A549 (cell line): ENCODE data around the gene THAP4.

Experiments
- BHLHE40 ChIP-seq: IDR thresholded peaks from 2 replicates; pipeline ENCODE4 v1.6.1; 2012; ENCODE audit warnings: low read depth, low read length, inconsistent platforms
- CTCF ChIP-seq: fragments of >200 bp; sonication (Bioruptor Twin); formaldehyde crosslinking; IDR thresholded peaks from 3 replicates; pipeline ENCODE4 v1.5.1; 2016
- EP300 ChIP-seq, 2 experiments: fragments of >200 bp; sonication (Bioruptor Twin); formaldehyde crosslinking; IDR thresholded peaks; 2 replicates in 1 of 2; 3 replicates in 1 of 2; pipeline ENCODE4 v1.6.1; 2016 to 2017
- KDM1A ChIP-seq: fragments of 200-600 bp; sonication (generic); IDR thresholded peaks from 2 replicates; pipeline ENCODE4 v1.6.1; 2016; ENCODE audit warnings: low read depth, mild to moderate bottlenecking
- MAX ChIP-seq: IDR thresholded peaks from 2 replicates; pipeline ENCODE4 v1.6.1; 2012
- MYC ChIP-seq: IDR thresholded peaks from 2 replicates; pipeline ENCODE4 v1.6.1; 2012; ENCODE audit warnings: mild to moderate bottlenecking, inconsistent platforms, low read length, improper control_type of control experiment, borderline replicate concordance
- POLR2A ChIP-seq: IDR thresholded peaks from 2 replicates; pipeline ENCODE4 v1.6.1; 2012; ENCODE audit warnings: mild to moderate bottlenecking, low read length
- RAD21 ChIP-seq, 2 experiments: fragments of >200 bp in 1 of 2; sonication (Bioruptor Twin) in 1 of 2; formaldehyde crosslinking in 1 of 2; IDR thresholded peaks in 1 of 2; conservative IDR thresholded peaks in 1 of 2; 2 replicates in 1 of 2; 3 replicates in 1 of 2; pipeline ENCODE4 v1.6.1; 2012 to 2018; ENCODE audit warnings: inconsistent platforms in 1 of 2
- REST ChIP-seq: fragments of 200-600 bp; sonication (generic); IDR thresholded peaks from 2 replicates; pipeline ENCODE4 v1.6.1; 2016; ENCODE audit warnings: antibody characterized with exemption, mild to moderate bottlenecking, moderate library complexity
- SREBF2 ChIP-seq: fragments of 450-650 bp; IDR thresholded peaks from 2 replicates; pipeline ENCODE4 v1.6.1; 2014; ENCODE audit warnings: mild to moderate bottlenecking, moderate library complexity

GRCh38 chr2:241535871-241536655, 100.9 kb downstream of the THAP4 start:
- no peak for TF ChIP-seq POLR2A
- TF ChIP-seq RAD21 (conservative IDR thresholded peaks at IDR 0.05 in 1 of 2, IDR thresholded peaks at IDR 0.05 in 1 of 2), result no peak
- no peak for TF ChIP-seq CTCF
- no peak for TF ChIP-seq SREBF2
- no peak for TF ChIP-seq BHLHE40
- no peak for TF ChIP-seq MAX
- no peak for TF ChIP-seq EP300 (IDR thresholded peaks at IDR 0.05)
- TF ChIP-seq REST, result no peak
- TF ChIP-seq KDM1A, result no peak
- no peak for TF ChIP-seq MYC
